HepG2 (cell line): ENCODE measurements around the gene BTBD19.

ENCODE experiments used
- CTCF ChIP-seq: sonication (generic); formaldehyde crosslinking; IDR thresholded peaks from 2 replicates; pipeline ENCODE4 v1.5.0; 2020; ENCODE audit warnings: mild to moderate bottlenecking, missing genetic modification reagents, moderate library complexity
- GATA4 ChIP-seq: sonication (generic); IDR thresholded peaks from 2 replicates; pipeline ENCODE4 v1.6.1; 2016; ENCODE audit warnings: antibody characterized with exemption, low read depth, borderline replicate concordance
- MTF2 ChIP-seq: sonication (generic); formaldehyde crosslinking; IDR thresholded peaks from 2 replicates; pipeline ENCODE4 v1.5.0; 2020; ENCODE audit warnings: missing genetic modification reagents, borderline replicate concordance
- TFAP4 ChIP-seq: sonication (generic); IDR thresholded peaks from 2 replicates; pipeline ENCODE4 v1.6.1; 2016; ENCODE audit warnings: low read depth, borderline replicate concordance
- ZNF407 ChIP-seq: sonication (generic); formaldehyde crosslinking; IDR thresholded peaks from one replicate; pipeline ENCODE4 v1.5.1; 2020; ENCODE audit warnings: mild to moderate bottlenecking, missing genetic modification reagents; ENCODE audit errors: not compliant biosample characterization
- ZNF850 ChIP-seq: sonication (generic); formaldehyde crosslinking; conservative IDR thresholded peaks from 2 replicates; pipeline ENCODE4 v1.9.0; 2021; ENCODE audit warnings: mild to moderate bottlenecking, missing genetic modification reagents
- ZSCAN29 ChIP-seq: sonication (generic); formaldehyde crosslinking; conservative IDR thresholded peaks from 2 replicates; pipeline ENCODE4 v1.4.0; 2020; ENCODE audit warnings: mild to moderate bottlenecking, missing genetic modification reagents

GRCh38 chr1:44792736-44793502 lies 15.4 kb upstream of the BTBD19 start:
- TF ChIP-seq MTF2 (CRISPR knock-in tag) (no peak), GATA4 (no peak), ZNF850 (CRISPR knock-in tag) (no peak), CTCF (CRISPR knock-in tag) (no peak), TFAP4 (no peak), ZNF407 (CRISPR knock-in tag) (no peak), ZSCAN29 (CRISPR knock-in tag) (no peak)
